Measurements from ENCODE around the gene MAST1.
"Not testable (repeated sequence)": the region's sequence is repeated elsewhere in the genome, so short reads cannot be mapped to it uniquely, and the experiment has no call there.

Gene MAST1

GRCh38 chr19:12800923-12801465, 37.3 kb upstream of the MAST1 start:
- DNase-seq: peak; percentile 41
- ATAC-seq: no peak

GRCh38 chr19:12801466-12802266, 36.6 kb upstream of the MAST1 start, which contains the start of the genes PRDX2 and THSD8:
Gene PRDX2 (minus strand): TSS chr19:12801800. CDS start chr19:12801261, 539 bp downstream.
Gene THSD8 (plus strand): TSS chr19:12802069. CDS start chr19:12802072, 3 bp downstream.
- DNase-seq (peak; percentile 85), ATAC-seq (peak; percentile 58)

GRCh38 chr19:12802267-12803106, 35.8 kb upstream of the MAST1 start:
- DNase-seq (no peak), ATAC-seq (no peak)

DNA sequence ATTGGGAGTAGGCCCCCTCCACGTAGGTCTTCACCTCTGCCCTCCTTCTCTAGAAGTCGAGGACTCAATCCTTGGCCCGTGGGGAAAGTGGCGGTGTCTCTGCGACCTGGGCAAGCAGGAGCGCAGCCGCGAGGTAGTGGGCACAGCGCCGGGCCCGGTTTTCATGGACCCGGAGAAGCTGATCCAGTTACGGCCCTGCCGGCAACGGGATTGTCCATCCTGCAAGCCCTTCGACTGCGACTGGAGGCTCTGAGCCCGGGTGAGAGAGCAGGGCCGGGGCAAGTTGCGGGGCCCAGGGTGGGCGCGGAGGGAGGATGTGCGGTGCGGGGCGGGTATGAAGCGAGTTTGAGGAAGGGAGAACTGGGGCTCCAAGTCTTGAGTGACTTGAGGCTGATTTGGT, 34.3 kb upstream of the MAST1 start:
- no peak for ATAC-seq
- no peak for DNase-seq

DNA sequence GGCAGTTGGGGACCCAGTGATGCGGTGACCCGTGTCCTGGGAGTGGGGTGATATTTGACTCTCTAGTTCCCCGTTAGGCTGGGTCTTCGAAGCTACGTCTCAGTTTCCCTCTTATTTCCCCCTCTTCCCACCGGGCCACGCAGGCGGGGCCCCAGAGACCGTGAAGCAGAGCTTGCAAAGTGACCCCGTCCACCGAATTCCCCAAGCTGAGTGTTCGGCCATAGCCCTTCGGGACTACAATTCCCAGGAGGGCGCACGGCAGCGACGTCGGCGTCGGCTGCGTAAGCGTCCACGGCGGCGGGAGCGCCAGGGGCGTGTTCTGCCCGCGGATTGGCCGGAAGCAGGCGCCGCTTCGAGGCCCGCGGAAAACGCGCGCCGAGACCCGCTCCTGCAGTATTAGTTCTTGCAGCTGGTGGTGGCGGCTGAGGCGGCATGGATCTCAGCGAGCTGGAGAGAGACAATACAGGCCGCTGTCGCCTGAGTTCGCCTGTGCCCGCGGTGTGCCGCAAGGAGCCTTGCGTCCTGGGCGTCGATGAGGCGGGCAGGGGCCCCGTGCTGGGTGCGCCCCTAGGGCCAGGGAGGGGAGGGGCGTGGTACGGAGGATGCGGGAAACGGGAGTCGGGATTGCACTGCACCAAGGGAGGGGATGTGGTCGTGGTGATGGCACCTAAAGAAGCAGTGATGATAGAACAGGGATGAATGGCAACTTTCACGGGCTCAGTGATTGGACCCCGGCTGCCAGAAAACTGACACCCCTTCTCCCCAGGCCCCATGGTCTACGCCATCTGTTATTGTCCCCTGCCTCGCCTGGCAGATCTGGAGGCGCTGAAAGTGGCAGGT, 31.9 kb upstream of the MAST1 start, which contains the start of gene RNASEH2A:
Gene RNASEH2A, plus strand, starts transcription at position 343 of the 840 bp plus-strand sequence. Its CDS starts 90 bp downstream, at position 433.
- DNase-seq (peak; percentile 92), ATAC-seq (peak; percentile 91)

- DNase-seq (no peak), ATAC-seq (no peak)
Measured at GRCh38 chr19:12815088-12815487, 23.2 kb upstream of the MAST1 start.

DNA sequence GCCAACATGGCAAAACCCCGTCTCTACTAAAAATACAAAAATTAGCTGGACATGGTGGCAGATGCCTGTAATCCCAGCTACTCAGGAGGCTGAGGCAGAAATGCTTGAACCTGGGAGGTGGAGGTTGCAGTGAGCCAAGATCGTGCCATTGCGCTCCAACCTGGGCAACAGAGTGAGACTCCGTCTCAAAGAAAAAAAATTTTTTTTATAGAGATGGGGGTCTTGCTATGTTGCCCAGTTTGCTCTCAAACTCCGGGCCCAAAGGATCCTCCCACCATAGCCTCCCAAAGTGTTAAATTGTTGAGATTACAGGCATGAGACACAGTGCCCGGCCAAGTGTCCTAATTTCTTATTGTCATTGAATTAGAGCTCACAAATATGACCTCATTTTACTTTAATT, 21.1 kb upstream of the MAST1 start:
- not testable (repeated sequence) for DNase-seq, ATAC-seq

DNA sequence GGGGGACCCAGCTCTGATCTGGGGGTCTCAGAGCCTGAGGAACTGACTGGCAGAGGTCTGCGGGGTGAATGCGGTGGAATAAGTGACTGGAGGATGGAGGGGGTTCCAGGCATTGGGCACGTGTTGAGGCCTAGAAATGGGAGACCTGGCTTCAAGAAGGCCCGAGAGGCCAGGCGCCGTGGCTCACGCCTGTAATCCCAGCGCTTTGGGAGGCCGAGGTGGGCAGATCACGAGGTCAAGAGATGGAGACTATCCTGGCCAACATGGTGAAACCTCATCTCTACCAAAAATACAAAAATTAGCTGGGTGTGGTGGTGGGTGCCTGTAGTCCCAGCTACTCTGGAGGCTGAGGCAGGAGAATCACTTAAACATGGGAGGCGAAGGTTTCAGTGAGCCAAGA, 20.5 kb upstream of the MAST1 start:
- ATAC-seq, DNase-seq: not testable (repeated sequence)

GRCh38 chr19:12821761-12822160, 16.6 kb upstream of the MAST1 start:
- ATAC-seq (no peak), DNase-seq (no peak)

DNA sequence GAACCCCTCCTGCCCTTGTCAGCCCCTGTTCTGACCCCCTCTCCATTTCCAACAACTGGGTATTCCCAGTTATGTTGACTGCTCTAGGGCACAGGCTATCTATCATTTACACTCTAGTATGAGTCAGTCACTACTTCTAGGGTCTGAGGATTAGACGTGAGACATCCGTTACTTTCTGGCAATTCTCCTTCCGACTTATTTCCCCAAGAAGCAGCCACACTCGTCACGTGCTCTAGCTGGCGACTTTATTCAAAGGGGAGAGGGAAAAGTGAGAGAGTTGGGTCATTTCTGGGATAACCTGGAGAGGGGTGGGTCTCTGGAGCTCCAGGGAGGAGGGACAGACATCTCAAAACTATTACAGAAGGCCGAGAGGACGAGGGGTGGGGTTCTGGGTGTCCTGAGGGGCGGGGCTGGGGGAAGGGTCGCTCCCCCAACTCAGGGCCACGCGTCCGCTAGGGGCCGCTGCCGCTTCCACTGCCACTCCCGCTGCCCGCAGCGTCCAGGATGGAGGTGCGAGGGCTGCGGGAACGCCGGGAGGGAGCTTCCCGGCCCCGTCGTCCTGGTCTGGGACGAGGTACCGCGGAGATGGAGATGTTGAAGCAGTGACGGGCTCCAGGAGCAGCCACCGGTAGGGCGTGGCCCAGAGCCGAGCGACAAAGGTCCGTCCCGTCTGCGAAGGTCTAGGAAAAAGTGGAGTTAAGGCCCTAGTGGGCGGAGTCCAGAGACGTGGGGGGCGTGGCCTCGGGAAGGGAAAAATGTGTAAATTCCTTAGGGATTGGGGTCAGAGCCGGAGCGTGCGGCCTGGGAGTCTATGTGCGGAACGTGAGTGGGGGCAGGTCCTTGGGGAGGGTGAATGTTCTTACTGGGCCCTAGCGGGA, 12.8 kb upstream of the MAST1 start:
- DNase-seq (peak; percentile 59), ATAC-seq (no peak)

DNA sequence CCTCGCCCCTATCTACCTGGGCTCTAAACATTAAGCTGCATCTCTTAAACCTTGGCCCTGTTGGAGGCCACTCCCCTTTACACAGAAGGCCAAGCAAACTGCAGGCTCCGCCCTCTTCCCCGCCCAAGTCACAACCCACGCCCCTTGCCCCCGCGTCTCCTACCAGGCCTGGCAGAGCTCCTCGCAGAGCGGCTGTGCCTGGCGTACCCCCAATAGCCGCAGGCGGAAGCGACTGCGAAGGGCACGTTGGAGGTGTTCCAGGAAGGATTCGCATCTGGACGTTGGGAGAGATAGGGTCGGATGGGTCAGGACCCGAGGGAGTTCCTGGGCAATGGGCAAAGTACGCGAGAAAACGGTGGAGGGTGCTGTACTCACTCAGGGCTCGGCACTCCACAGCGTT, 9.8 kb upstream of the MAST1 start:
- peak; percentile 54 for DNase-seq
- ATAC-seq: peak; percentile 56

DNA sequence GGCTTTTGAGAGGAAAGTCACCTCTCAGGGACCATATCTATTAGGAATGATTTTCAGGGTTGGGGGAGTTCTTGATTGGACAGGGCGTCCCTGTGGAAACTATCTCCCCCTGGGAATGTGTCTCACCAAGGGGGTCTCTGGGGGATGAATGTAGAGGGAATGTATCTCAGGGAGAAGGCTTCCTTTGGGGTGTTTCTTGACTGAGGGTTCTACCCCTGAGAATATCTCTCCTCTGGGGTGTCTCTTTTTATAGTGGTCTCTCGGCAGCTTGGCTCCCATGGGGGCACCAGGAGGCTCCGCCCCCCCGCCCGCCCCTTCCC, 4.9 kb upstream of the MAST1 start:
- DNase-seq: no peak
- ATAC-seq: no peak

- peak; percentile 54 for DNase-seq
- ATAC-seq: no peak
Measured at GRCh38 chr19:12833738-12834565, 4.4 kb upstream of the MAST1 start.

DNA sequence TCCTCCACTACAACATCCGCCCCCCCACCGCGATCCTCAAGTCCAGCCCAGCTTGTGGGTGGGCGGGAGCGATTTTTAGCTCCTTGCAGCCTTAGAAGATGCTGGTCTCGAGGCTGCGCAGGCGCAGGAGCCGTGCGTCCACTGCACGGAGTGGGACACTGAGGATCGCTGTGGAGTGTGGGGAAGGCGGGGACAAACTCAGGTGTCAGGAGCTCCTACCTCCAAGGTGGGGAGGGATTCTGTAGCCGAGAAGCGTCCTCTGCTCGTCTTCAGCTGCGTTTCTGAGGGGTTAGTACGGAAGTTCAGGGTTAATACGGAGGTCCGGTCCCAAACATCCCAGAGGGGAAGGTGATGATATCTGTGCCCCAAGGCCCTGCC, 3.8 kb upstream of the MAST1 start, which contains the start of gene RTBDN:
Gene RTBDN, minus strand, starts transcription at position 14 of the 378 bp plus-strand sequence. CDS start 4,600 bp downstream, outside the sequence.
- ATAC-seq (no peak), DNase-seq (no peak)

DNA sequence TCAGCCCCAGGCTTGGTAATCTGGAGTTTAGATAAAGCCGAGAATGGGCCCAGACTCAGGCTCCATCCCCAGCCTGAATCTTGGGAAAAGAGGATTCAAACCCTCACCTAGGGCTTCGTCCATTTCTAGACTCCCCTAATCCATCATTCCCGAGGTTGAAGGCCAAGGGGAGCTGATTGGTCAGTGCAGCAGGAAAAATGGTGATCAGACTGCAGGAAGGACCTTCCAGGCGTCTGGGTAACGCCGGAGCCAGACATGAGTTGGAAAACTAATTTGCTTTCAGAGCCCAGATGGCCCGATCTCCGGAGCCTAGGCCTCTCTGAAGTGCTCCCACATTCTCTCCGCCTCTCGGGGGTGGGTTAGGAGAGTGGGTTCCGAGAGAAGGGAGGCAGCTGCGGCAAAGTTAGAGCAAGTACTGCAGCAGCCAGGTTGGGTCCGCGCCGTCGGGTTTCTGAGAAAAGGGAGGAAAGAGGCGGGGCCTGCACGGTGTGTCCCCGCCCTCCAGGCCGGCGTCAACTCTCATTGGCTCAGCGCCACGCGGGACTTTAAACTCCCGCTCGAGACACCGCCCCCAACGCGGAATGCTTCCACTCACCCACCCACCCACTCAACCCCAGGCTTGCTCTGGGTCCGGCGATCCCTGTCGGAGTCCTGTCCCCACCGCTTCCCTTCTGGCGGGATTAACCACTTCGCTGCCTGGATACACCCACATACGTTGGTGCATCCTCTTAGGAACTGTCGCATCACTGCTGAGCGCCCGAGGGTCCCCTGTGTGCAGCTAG, 3.1 kb upstream of the MAST1 start:
- no peak for ATAC-seq
- peak; percentile 49 for DNase-seq

- DNase-seq: no peak
- ATAC-seq: no peak
Measured at GRCh38 chr19:12836529-12836863, 1.8 kb upstream of the MAST1 start.

GRCh38 chr19:12837225-12837624, 1.1 kb upstream of the MAST1 start:
- no peak for ATAC-seq
- DNase-seq: peak; percentile 15

DNA sequence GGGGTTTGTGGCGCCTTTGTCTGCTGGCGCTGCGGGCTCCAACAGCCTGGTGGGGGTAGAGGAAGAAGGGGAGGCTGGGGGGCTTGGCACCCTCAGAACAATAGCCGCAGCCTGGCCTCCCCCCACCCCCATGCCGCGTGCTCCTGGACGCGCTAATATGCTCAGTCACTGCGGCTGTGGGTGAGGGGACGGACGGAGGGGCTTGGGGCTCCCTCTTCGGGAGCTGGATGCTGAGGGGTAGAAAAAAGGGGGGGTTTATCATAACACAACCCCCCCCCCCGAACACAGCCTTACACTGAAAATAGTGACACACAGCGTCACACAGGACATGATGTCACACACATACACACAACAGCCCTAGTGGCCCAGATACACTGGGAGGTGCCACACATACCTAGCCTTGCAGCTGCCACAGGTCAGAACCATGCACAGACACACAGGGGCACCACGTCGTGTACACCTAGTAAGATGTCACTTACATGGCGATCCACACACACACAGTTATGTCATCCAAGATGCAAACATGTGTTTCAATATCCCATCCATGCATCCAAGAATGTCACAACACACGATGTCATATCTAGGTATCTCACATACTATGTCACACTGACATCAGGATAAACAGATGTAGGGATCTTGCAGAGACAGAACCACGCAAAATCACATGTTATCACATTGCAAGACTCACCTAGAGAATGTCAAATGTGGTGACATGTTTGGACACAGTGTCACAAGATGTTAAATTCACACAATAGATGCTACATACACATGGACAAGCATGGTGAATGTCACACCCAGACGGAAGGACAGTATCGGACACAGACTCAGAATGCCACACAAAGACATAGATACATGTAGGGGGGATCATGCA, 806 bp downstream of the MAST1 start:
- DNase-seq: peak; percentile 16
- no peak for ATAC-seq

Data from stimulated activated naive CD8-positive, alpha-beta T cell treated with anti-CD3 and anti-CD28 coated beads, Interleukin-15, Interleukin-2, amounts not matched to agents 100 U/mL and 50 U/mL, for 24 hours (primary cell).